Stimulated activated CD4-positive, alpha-beta T cell treated with anti-CD3 and anti-CD28 coated beads, Interleukin-4, amount 100 ng/mL, for 48 hours (primary cell): ENCODE data around the gene PJVK.
"Not testable (repeated sequence)": the region's sequence is repeated elsewhere in the genome, so short reads cannot be mapped to it uniquely, and the experiment has no call there.

Experiments used
- DNase-seq, 2 donors: peaks; one replicate each; pipeline ENCODE4 v3.0.0-alpha.2; 2020; ENCODE audit warnings: low read depth in 2 of 2

Gene PJVK

DNA sequence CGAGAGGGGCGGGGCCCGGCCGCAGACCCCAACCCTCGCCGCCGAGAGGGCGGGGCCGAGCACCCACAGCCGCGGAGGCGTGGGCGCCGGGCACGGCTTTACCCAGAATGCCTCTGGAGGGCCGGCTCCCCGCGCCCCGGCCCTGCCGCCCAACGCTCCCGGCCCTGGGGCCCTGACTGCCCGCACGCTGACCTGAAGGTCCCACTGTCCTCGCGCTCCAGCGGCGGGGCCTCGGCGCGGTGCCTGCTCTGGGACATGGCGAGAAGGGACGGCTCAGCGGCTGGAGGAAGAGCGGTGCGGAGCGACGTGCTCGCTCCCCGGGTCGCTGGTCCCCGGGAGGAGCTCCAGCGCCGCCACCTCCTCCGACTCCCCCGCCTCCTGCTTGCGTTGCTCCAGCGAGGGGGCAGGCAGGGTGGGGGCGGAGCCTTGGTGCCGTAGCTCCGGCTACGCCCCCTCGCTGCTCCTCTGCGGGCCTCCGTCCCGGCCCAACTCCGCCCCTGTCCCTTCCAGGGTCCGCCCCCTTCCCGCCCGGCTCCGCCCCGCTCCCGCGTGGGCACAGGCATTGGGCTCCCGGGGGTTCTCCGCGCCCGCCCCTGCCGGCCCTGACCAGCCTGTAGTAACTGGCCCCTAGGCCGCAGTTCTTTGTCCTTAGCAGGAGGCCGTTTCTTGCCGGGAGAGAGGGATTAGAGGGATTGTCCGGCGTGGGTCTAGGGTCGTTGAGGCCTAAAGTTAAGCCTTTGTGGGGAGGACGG lies at the start of gene PJVK, which contains the start of gene PRKRA:
Gene PJVK (plus strand): TSS at position 605 of the 752 bp plus-strand sequence. CDS start 2,032 bp downstream, outside the sequence.
Gene PRKRA (minus strand): TSS at position 402 of the 752 bp plus-strand sequence. CDS start 145 bp downstream, at position 257.
- DNase-seq: peak; percentile 90 to 94

DNA sequence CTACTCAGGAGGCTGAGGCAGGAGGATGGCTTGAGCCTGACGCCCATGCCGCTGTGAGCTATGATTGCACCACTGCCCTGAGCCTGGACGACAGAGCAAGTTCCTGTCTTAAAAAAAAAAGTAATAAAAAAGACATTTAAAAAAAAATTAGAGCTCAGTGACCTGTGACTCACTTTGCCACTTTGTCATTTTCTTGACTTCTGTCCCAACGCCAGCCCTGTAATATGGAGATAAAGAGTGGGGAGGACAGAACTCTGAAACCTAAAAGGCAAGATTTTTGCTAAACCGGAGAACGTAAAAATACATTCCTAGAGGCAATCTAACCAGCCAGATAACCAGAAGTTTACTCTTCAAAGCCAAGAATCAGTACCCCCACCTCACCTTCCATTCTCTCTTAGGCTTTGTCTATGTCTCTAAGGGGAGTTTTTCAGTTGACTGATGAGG lies 49.2 kb upstream of the PJVK start:
- no peak for DNase-seq

DNA sequence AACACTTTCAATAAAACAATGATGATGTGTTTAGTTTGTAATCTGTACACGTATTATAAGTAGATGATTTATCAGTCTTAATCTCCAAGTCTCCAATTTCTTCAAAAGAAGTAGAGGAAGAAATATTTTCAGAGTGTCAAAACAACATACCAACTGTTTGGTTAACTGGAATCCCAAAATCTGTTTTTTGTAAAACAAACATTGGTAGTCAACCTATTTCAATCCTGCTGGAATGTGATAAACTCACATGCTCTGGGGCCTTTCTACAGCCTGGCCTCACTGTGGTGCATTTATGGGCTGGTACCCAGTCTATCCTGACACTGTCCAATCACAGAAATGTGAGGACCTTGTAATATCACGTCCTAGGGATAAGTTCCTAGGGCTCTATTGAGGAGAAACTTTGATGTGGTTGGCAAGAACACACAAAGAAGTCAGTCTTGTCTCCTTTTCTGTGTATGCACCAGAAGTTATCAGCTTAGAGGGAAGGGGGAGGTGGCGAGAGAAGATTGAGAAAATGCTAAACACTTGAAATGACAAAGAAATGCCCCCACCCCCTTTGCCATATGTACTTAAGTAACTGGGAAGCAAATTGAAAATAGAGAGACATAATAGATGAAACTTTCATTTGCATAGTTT lies 47.4 kb upstream of the PJVK start:
- no peak for DNase-seq

- no peak for DNase-seq
Measured at GRCh38 chr2:178404368-178404767, 46.8 kb upstream of the PJVK start.

- DNase-seq: no peak
Measured at GRCh38 chr2:178409261-178409660, 41.9 kb upstream of the PJVK start.

DNA sequence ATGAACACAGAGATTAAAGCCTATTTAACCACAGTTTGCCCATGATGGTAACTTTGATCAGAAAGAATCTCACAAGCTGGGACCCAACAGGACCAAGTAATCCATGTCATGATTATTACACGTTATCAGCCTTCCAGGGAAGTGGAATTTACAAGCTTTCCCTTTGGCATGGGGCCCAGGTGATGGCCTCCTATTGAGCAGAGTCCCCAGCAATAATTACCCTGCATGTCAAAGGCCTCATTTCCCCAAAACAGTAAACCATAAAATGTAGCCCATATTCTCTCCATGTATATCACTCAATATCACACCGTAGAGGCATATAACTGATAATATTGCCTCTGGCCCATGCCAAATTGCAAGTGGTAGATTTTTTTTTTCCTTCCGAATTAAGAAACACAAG lies 39.1 kb upstream of the PJVK start:
- DNase-seq: no peak

DNA sequence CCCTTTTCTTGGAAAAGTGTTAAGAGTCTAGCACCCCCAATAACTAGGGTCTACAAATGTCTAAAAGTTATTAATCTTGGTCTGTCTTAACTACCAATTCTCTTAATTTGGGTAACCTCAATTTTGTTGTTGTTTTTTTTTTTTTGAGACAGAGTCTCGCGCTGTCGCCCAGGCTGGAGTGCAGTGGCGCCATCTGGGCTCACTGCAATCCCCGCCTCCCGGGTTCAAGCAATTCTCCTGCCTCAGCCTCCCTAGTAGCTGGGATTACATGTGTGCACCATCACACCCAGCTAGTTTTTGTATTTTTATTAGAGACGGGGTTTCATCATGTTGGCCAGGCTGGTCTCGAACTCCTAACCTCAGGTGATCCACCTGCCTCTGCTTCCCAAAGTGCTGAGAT lies 38.7 kb upstream of the PJVK start:
- not testable (repeated sequence) for DNase-seq

- DNase-seq: peak; percentile 67 to 69
Measured at GRCh38 chr2:178413472-178414265, 37.5 kb upstream of the PJVK start.

DNA sequence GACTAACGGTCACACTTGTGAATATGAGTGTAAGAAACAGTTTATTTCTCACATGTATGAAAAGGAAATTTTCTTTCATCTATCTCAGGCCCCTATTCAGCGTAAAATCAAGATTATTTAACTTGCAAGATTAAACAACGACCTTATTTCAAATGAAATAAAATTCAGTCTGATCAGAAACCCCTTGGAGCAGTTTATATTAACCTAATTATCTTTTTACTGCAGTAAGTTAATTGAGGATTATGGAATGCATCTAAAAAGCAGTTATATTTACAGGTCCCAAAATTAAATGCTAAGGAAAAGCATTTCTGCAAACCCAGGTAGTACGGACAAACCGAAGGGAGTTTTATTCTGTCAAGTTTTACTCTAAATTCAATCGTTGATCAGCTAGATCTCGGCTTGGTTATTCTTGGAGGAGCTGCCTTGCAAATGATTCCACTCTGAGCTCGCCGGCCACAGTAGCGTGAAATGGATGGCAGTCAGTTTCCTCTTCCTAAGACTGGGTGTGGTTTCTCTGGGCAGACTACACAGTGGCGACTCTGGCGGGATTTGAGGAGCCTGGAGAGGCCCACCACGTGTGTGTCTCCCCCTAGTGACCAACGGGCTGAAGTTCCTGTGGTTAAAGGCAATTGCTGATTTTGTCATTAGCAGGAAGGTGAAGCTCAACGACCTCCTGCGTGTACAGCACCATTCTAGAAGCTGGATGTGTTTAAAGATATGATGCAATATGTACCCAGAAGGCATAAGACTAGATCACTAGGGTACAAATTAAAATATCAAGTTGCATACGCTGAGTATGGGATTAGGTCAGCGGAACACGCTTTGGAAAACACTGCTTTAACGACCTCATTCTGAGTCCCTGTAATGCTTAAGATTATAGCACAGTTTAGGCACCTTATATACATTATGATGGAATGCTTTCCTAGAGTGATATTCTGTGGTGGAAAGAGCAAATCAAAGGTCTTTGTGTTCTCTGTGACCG lies 36.6 kb upstream of the PJVK start:
- DNase-seq: peak; percentile 71 to 78

GRCh38 chr2:178415979-178416378 lies 35.2 kb upstream of the PJVK start:
- no peak for DNase-seq

DNA sequence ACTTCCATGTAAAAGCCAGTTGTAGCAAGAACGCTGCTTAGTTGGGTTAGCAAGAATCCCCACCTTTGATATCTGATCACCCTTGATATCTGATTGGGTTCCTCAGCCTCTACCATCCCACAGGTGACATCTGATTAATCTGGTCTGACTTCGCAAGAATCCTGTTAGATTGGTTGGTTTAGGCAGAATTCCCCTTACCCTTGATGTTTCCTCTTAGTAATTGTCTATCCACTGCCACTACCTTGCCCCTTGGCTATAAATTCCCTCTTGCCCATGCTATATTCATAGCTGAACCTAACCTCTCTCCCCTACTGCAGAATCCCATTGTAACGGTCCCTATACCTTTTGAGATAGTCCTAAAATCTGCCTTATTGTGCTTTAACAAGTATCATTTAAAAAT lies 33.3 kb upstream of the PJVK start:
- DNase-seq: no peak

DNA sequence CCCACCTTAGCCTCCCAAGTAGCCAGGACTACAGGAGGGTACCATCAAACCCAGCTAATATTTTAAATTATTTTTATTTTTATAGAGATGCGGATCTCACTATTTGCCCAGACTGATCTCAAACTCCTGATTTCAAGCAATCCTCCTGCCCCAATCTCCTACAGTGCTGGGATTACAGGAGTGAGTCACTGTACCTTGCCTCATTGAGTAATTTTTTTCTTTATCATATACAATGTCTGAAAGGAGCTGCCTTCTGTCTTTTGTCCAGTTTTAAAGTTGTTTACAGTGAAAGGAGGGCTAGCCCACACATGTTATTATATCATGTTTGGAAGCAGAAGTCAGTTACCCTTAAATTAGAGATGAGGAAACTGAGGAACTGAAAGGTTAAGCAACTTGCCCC lies 32.8 kb upstream of the PJVK start:
- no peak for DNase-seq

DNA sequence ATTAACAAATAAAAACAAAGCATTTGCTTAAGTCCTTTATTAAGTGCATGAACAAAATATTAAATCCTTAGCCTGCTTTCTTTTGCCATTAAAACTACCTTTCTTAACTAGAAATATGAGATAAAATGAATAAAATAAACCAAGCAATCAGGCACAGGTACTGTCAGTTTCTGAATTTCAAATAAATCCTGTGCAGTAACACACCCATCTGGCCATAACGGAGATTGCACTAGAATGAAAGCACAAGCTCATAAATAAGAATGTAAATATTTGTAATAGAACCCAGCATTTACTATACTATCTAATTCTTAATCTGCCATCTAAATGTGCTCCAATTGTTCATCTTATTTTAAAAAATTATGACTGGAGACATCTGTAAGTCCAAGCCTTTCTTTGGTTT lies 32.1 kb upstream of the PJVK start:
- DNase-seq: no peak

- no peak for DNase-seq
Measured at GRCh38 chr2:178420463-178420999, 30.6 kb upstream of the PJVK start.

GRCh38 chr2:178422097-178422496 lies 29.1 kb upstream of the PJVK start:
- no peak for DNase-seq

DNA sequence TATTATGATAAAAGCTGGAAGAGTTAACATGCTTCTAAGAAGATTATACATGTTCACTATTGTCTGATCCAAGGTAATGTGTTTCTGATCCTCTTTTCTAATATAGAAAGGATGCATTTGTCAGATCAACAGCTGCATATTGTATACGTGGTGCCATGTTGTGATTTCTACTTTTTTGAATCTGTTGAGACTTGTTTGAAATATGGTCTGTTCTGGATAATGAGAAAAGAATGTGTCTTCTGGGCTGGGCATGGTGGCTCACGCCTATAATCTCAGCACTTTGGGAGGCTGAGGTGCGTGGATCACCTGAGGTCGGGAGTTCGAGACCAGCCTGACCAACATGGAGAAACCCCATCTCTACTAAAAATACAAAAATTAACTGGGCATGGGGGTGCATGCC lies 27.4 kb upstream of the PJVK start:
- not testable (repeated sequence) for DNase-seq

GRCh38 chr2:178425255-178425827 lies 25.8 kb upstream of the PJVK start:
- DNase-seq: no peak

DNA sequence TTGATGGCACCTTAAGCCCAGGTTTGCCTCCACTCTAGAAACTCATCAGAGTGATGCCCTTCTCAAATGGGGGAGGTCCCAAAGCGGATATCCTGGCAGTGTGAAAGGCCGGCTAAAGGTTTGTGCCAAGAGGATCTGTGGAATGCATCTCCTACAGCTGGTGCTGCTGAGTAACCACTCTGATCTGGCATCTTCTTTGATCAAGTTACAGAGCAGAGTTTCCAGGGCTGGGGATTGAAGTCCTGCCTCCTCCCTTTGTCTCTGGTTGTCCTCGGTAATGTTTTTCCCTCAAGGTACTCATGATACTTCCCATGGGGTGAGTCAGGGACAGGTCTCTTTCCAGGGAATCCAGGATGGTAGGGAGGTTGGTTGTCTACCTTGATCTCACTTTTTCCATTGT lies 24.8 kb upstream of the PJVK start:
- DNase-seq: no peak

GRCh38 chr2:178427458-178427857 lies 23.7 kb upstream of the PJVK start:
- DNase-seq: no peak

- DNase-seq: no peak
Measured at GRCh38 chr2:178428396-178428806, 22.8 kb upstream of the PJVK start.

DNA sequence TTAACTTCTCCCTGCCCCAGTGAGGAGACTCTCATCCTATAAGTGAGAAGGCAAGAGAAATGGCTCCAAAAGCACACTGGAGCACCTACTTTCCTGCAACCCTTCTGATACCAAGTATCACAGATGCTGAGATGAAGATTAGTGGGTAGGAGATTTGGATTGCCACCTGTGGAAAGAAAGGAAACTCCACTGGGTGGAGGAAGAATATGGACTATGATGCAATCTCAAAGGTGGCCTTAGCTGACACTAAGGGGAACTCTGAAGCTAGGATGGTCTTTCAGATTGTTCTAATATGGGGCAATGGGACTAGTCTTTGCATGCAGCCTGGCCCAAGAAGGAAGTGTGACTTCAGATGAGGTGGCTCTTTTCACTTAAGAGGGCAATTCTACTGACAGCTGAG lies 21.8 kb upstream of the PJVK start:
- no peak for DNase-seq
